ENCODE results near the gene RFX2.

DNA sequence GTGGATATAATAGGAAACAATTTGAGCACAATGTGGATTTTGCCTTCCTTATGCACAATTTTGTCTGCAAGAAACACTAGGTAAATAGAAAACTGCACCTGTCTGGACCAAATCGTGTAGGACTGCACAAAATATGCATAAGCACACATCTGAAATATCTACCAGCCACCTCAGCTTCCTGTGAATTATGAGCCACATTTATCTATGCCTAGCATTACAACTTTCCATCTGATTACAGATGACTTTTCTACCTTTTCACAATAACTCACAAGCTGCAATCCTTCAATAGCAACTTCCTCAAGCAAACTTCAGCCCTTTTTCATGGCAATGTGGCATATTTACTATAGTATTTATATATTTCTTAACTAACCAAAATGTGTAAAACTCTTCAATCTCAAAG, 5.7 kb upstream of the RFX2 start:
- TF ChIP-seq, protein P1, sequence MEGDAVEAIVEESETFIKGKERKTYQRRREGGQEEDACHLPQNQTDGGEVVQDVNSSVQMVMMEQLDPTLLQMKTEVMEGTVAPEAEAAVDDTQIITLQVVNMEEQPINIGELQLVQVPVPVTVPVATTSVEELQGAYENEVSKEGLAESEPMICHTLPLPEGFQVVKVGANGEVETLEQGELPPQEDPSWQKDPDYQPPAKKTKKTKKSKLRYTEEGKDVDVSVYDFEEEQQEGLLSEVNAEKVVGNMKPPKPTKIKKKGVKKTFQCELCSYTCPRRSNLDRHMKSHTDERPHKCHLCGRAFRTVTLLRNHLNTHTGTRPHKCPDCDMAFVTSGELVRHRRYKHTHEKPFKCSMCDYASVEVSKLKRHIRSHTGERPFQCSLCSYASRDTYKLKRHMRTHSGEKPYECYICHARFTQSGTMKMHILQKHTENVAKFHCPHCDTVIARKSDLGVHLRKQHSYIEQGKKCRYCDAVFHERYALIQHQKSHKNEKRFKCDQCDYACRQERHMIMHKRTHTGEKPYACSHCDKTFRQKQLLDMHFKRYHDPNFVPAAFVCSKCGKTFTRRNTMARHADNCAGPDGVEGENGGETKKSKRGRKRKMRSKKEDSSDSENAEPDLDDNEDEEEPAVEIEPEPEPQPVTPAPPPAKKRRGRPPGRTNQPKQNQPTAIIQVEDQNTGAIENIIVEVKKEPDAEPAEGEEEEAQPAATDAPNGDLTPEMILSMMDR (IDR thresholded peaks at IDR 0.05; ENCODE audit: insufficient read depth, low read length, poor library complexity, severe bottlenecking): no peak
- TF ChIP-seq EZH2phosphoT487 (conservative IDR thresholded peaks at IDR 0.05; ENCODE audit: low read length): no peak
